Endothelial cell of umbilical vein (primary cell): Measurements from ENCODE around the gene SLC45A2.

ENCODE experiments used
- CTCF ChIP-seq, 2 donors: IDR thresholded peaks; 1 replicate in 1 of 2; 2 replicates in 1 of 2; pipeline ENCODE4 v1.5.1; 2011; ENCODE audit warnings: low read length in 2 of 2, mild to moderate bottlenecking in 2 of 2, moderate library complexity in 2 of 2, control low read depth in 1 of 2, inconsistent platforms in 1 of 2, low read depth in 1 of 2; ENCODE audit not compliant: insufficient read depth in 1 of 2; ENCODE audit errors: extremely low read depth in 1 of 2
- EZH2 ChIP-seq: IDR thresholded peaks from 2 replicates; pipeline ENCODE4 v1.6.1; 2012; ENCODE audit warnings: borderline replicate concordance, low read depth, mild to moderate bottlenecking, moderate library complexity, low read length, inconsistent platforms; ENCODE audit not compliant: severe bottlenecking
- GATA2 ChIP-seq: IDR thresholded peaks from 2 replicates; pipeline ENCODE4 v1.7.0; 2011; ENCODE audit warnings: low read depth, mild to moderate bottlenecking, moderate library complexity, mixed read lengths, low read length; ENCODE audit not compliant: insufficient read length, insufficient read depth
- JUN ChIP-seq: IDR thresholded peaks from 2 replicates; pipeline ENCODE4 v1.6.1; 2011; ENCODE audit warnings: borderline replicate concordance, low read depth; ENCODE audit not compliant: insufficient read length, insufficient read depth
- MAX ChIP-seq: IDR thresholded peaks from 2 replicates; pipeline ENCODE4 v1.6.1; 2011; ENCODE audit not compliant: insufficient read depth, insufficient read length
- MYC ChIP-seq: IDR thresholded peaks from one replicate; pipeline ENCODE4 v1.6.1; 2011; ENCODE audit warnings: mild to moderate bottlenecking, low read depth, low read length
- POLR2A ChIP-seq: IDR thresholded peaks from 2 replicates; pipeline ENCODE4 v1.6.1; 2012; ENCODE audit warnings: low read depth, mild to moderate bottlenecking, control low read depth, low read length
- POLR2AphosphoS5 ChIP-seq: IDR thresholded peaks from 2 replicates; pipeline ENCODE4 v1.6.1; 2012; ENCODE audit warnings: low read depth, mild to moderate bottlenecking, control low read depth, low read length, moderate library complexity; ENCODE audit not compliant: insufficient read depth

GRCh38 chr5:34013547-34013946, 29.1 kb upstream of the SLC45A2 start:
- TF ChIP-seq POLR2A (no peak), EZH2 (no peak), MYC (no peak), CTCF (IDR thresholded peaks at IDR 0.05; ENCODE audit: extremely low read depth in 1 of 2, insufficient read depth in 1 of 2, low read depth in 1 of 2, low read length in 2 of 2) (no peak), POLR2AphosphoS5 (no peak), MAX (no peak), JUN (no peak), GATA2 (no peak)
